ENCODE measurements around the gene MINK1.

MINK1 gene

DNA sequence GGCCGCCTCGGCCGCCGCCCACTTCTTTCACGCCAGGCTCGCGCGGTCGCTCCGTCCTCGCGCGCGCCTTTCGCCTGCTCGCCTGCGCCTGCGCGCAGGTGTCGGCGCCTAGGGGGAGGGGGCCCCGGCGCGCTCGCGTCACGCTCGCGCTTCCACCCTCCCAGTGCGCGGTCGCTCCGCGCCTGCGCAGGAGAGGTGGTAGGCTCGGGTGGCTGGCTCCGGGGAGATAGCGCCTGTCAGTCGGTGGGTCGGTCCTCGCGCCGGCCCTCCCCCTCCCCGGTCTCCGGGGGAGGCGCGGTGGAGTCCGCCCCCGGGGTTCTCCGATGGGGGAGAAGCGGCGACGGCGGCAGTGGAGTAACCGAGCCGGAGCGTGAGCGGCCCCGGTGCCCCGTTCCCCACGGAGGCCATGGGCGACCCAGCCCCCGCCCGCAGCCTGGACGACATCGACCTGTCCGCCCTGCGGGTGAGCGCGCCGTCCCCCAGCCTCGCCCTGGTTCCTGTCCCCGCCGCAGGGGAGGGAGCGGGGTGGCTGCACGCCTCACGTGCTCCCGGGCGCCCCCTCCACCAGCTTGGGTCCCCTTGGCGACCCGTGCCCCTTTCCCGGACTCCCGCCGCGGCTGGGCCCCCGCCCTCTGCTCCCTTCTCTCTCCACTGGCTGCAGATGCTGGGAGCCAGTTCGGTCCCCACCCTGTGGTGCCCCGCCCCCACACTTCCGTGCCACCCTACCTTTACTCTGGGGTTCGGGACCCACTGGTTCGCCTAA lies at the start of gene MINK1:
Gene MINK1 (plus strand): TSS at position 163 of the 763 bp plus-strand sequence. CDS start 244 bp downstream, at position 407.
- peak; percentile 86 for DNase-seq

DNA sequence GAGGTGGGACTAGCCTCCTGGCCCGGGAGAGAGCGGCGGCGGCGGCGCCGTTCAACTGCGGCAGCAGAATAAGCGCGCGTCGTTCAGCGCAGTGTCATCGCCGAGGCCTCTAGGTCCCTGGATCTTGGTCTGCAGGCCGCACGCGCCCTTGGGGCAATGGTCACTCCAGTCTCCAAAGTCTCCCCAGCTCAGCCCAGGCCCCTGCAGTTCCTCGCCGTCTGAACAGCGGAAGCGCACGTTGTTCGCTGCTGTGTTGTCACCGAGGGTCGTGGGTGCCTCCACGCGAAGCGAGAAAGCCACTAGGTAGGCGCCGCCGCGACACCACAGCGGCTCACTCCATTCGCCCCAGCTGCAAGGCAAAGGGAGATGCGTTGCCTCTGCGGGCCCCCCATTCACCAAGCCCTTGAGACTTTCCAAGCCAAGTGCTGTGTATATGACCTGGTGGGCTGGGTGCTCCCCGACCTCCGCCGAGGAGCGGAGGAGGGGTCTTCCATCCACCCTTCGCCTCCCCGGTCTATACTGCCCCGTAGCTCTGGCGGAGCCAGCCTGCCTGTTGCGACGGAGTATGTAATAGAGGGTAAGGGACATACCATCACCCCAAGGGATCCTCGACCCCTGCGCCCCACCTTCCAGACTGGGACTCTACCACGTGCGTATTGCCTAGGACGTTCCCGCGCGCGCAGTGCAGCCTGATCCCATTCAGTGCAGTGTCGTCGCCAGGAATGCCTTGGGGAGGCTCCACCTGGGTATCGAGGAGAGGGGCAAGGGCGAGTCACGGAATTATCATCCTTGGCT lies 47.6 kb upstream of the MINK1 start:
- no peak for DNase-seq

DNA sequence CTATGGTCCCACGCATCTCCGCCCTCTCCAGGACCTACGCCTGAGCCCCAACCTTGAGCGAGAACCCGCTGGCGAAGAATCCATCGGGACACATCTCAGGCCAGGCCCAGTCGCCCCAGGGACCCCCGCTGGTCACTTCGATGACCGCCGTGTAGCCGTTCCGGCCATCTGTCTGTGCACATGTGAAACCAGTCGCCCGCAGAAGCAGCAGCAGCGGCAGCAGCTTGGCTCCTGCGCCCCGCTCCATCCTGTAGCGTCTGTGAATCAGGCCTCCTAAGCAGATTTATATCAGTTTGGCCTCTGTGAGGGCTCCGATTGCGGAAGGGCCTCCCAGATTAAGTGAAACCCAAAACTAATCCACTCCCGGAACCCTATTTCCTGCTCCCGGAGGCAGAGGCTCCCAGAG lies 47.0 kb upstream of the MINK1 start, which contains the start of gene VMO1:
Gene VMO1 (minus strand): TSS at position 259 of the 406 bp plus-strand sequence. CDS start 12 bp downstream, at position 247.
- DNase-seq: no peak

DNA sequence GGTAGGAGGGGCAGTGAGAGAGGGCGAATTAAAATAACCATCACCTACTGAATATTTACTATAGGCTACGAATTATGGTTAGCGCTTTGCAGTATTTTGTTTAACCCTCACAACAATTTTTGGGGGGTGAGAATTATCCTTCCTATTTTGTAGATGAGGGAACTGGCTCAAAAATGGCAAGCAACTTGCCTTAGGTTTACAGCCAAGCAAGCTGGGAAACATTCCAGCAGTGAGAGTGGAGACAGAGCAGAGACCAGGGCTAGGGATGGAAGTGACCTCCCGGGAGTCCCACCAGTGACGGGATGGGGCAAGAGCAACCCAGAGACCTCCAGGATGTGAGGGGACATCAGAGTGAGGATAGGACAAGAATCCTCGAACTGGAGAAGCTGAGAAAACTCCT lies 46.6 kb upstream of the MINK1 start:
- DNase-seq: no peak

DNA sequence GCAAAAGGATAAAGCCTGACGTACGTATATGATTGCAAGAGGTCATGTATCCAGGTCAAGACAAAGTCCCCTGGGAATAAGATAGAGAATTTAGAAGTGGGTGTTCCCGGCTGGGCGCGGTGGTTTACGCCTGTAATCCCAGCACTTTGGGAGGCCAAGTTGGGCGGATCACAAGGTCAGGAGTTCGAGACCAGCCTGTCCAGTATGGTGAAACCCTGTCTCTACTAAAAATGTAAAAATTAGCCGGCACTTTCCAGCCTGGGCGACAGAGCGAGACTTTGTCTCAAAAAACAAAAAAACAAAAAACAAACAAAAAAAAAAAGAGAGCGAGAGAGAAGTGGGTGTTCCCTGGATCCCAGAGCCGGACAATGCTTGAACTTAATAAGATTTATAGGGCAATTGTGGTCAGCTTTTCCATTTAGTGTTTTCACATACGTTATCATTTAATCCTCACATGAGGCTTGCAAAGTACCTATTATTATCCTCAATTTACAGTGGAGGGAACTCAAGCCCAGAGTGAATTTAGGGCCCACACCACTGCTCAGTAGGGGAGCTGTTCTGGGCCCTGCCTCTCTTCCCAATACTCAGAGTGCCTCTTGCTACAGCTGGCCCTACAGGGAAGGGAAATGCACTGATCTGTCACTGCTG lies 44.9 kb upstream of the MINK1 start:
- DNase-seq: no peak

DNA sequence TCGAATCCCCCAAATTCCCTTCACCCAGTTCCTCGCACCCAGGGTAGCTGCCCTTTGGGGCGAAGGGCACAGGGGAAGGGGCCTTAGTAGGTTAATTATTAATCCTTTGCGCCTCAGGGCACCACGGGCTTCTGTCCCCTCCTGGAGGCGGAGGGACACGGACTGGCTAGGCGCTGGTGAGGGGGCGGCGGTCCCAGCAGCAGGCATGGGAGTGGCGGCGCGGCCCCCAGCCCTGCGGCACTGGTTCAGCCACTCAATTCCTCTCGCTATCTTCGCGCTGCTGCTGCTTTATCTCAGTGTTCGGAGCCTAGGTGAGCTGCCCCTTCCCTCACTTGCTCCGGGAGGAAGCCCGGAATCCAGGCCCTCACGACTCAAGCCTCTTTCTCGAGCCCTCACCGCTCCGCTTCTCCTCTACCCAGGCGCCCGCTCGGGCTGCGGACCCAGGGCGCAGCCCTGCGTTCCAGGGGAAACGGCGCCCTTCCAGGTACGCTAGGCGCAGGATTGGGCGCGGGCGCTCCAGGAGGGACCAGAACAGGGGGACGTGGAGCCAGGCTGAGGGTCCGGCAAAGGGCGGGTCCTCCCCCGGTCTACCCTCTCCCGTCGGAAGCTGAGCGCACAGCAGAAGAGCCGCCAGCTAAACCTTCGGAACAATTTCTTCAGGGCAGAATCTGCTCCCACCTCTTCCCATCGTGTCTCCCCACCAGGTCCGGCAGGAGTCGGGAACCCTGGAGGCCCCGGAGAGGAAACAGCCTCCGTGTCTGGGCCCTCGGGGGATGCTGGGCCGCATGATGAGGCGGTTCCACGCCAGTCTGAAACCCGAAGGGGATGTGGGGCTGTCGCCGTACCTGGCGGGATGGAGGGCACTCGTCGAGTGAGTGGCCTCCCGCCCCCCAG lies 44.1 kb upstream of the MINK1 start, which contains the start of gene GLTPD2:
Gene GLTPD2 (plus strand): TSS at position 158 of the 894 bp plus-strand sequence. CDS start 48 bp downstream, at position 206.
- DNase-seq: no peak

DNA sequence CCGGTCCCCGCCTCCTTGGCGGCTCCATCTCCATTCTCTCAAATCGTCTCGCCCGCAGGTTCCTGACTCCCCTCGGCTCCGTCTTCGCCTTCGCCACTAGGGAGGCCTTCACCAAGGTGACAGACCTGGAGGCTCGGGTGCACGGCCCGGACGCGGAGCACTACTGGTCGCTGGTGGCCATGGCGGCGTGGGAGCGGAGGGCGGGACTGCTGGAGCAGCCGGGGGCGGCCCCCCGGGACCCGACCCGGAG lies 43.5 kb upstream of the MINK1 start:
- DNase-seq: no peak

DNA sequence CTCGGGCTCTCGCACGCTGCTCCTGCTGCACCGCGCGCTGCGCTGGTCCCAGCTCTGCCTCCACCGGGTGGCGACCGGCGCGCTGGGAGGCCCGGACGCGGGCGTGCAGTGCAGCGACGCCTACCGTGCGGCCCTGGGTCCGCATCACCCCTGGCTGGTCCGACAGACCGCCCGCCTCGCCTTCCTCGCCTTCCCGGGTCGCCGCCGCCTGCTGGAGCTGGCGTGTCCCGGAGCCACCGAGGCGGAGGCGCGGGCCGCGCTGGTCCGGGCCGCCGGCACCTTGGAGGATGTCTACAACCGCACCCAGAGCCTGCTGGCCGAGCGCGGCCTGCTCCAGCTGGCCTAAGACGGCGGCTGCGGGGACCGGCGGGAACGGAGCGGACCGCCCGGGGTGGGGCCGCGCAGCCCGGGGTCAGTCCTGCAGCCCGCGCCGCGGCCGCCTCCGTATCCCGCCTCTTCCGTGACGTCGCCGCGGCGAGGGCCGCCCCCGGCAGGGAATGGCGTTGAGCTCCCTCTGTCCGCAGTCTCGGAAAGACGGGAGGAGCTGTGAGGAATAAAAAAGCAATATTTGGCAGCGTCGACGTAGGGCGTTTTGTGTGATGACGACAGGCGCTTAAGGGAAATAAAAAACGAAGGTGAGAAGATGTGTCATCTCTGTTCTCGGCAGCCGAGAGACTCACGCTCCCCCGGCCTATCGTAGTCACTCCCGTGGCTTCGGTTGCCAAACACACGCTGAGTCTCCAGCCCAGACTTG lies 43.0 kb upstream of the MINK1 start:
- peak; percentile 77 for DNase-seq

DNA sequence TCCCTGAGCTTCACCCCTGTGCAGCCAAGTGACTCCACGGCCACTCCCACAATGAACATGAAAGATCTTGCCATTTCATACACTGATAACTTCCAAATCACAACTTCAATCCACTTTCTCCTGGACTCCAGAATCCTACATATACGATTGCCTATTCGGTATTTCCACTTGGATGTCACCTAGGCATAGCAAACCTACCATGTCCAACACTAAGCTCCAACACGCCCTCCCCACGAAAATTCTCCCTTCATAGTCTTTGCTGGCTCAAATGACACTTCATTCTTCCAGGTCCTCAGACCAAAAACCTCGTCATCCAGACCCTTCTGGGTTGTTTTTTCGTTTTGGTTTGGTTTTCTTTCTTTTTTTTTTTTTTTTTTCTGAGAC lies 42.4 kb upstream of the MINK1 start:
- DNase-seq: no peak

DNA sequence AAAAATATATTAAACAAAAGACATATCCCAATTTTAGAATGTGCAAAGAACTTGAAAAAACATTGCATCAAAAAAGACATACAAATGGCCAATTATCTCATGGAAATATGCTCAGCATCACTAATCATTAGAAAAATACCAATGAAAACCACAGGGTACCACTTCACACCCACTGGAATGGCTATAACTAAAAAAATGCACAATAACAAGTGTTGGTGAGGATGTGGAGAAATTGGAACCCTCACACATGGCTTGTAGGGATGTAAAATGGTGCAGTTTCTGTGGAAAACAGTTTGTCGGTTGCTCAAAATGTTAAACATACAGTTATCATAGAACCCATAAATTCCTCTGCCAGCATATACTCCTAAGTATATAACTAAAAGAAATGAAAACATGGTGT lies 38.0 kb upstream of the MINK1 start:
- no peak for DNase-seq

DNA sequence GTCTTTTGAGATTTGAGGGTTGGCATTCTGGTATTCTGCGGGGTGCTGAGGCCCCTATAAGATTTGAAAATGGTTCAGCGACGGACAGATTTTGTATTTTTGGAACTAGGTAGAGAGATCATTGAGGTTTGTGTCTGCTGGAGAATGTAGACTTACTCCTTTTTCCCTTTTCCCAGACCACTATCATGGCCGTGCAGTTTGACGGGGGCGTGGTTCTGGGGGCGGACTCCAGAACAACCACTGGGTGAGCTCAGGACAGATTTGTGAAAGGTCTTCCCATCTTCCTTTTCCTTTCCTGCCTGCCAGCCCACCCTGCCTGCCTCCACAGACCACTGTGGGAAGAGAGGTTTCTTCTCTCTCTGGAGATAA lies 36.6 kb upstream of the MINK1 start:
- DNase-seq: peak; percentile 50

DNA sequence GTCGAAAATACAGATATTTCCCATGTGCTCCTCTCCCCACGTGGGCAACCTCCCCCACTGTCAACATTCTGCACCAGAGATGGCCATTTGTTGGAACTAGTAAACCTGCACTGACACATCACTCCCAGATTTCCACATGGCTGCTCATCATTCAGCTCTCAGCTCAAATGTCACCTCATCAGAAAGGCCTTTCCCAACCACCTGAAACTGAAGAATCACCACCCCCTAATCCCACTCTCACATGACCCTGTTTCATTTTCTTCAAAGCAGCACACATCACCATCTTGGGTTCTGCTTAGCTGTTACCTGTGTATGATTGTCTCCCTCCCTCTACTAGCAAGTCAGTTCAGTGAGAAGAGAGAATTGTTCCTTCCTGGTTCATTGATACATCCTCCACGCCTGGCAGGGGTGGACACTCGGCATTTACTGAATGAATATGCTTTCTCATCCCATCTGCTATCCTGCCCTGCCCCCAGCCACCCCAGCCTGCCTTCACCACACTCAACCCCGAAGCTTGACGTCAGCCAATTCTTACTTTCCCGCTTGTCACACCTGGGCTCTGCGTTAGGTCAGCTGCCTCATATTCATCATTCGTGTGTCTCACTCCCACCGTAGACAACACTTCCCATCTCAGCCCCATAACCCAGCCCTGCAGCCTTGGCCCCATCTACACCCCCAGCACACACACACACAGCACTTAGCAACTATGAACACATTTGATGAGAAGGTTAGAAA lies 32.5 kb upstream of the MINK1 start:
- DNase-seq: no peak

DNA sequence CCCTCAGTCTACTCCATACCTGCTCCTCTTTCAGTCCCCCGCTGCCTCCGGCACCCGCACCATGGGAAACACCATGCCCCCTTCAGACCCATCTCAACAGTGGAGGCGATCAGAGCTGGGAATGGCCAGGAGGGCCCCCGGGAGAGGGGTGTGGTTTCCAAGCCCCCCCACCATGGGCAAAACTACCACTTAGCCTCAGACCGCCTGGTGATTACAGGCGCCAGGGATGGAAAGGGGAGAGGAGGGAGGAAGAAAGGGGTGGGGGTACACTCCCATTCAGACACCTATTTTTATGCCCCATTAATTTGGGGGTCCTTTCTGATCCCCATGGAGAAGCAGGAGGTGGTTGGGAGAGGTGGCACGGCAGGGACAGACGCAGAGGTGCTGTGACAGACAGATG lies 30.9 kb upstream of the MINK1 start, which contains the start of gene C17orf114:
Gene C17orf114 (minus strand): TSS at position 101 of the 400 bp plus-strand sequence.
- no peak for DNase-seq

DNA sequence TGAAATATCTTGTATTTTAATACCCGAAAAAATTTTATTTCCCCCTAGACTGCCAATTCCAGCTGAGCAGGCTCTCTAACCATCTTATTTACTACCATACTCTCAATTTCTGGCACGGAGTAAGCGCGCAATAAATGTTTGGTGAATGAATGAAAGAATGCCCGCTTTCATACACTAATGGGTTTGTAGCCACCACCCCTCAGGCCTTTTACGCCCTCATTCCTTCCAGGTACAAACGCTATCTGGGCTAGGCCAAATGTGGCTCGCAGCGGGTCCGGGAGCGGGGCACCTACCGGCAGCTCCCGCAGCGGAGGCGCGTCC lies 26.7 kb upstream of the MINK1 start:
- no peak for DNase-seq

DNA sequence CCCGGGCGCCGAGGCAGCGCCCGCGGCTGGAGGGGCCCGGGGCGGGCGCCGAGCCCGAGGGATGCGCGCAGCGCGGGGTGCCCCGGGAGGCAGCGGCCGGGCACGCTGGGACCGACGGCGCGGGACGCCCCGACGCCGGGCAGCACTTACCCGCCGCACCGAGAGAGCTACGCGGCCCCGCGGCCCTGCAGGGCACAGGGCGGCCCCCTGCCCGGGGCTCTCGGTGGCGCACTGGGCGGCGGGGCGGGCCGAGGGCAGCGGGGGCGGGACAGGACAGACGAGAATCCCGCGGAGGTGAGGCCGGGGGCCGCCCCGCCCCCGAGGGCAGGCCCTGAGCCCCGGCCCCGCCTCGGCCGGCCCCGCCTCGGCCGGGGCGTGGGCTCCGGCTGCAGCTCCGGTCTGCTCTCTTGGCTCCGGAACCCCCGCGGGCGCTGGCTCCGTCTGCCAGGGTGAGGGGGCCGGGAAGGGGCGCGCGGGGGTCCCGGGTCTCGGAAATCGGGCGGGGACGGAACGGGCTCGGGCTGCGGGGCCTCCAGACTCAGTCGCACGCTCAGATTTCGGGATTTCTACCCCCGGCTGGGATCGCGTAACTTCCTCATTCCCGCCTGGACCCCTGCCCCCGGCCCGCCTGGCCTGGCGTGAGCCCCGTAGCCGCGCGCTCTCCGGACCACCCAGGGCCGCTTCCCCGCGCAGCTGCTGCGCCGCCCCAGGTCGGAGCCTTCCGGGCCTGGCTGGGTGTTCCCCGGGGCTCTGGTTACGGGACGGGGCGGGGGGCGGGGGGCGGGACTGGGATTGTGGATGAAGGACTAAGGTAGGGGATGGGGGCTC lies 26.1 kb upstream of the MINK1 start, which contains the start of gene PLD2:
Gene PLD2 (plus strand): TSS at position 376 of the 828 bp plus-strand sequence. CDS start 621 bp downstream, outside the sequence.
- peak; percentile 88 for DNase-seq

DNA sequence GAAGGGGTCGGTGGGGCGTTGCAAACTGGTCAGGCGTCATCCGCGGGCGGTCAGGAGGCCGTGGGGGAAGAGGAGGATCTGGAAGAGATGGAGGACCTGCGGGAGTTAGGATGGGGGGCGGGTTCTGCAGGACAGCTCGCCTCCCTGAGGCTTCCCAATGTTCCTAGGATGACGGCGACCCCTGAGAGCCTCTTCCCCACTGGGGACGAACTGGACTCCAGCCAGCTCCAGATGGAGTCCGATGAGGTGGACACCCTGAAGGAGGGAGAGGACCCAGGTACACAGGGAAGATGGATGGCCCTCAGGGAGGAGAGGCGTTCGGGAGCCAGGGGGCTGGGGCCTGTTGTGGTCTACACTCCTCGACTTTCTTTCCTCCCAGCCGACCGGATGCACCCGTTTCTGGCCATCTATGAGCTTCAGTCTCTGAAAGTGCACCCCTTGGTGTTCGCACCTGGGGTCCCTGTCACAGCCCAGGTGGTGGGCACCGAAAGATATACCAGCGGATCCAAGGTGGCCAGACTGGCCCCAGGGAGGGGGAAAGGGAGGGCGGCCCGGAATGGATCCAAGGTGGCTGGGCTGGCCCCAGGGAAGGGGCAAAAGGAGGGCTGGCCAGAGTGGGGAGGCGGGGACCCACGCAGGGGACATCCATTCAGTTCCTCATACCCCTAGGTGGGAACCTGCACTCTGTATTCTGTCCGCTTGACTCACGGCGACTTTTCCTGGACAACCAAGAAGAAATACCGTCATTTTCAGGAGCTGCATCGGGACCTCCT lies 25.3 kb upstream of the MINK1 start:
- no peak for DNase-seq

DNA sequence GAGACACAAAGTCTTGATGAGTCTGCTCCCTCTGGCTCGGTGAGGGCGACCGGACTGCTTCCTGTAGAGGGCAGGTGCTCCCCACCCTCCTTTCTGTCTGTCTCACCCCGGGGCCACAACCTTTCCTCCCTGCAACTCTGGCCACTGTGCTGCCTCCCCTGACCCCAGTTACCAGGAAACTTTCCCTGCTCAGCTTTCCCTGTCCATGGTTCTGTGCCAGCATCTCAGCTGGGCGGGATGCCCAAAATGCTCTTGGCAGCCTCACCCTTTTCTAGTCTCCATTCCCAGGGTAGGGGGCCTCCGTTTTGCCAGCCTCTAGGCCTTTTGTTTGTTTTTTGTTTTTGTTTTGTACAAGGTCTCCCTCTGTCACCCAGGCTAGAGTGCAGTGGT lies 24.8 kb upstream of the MINK1 start:
- DNase-seq: no peak

DNA sequence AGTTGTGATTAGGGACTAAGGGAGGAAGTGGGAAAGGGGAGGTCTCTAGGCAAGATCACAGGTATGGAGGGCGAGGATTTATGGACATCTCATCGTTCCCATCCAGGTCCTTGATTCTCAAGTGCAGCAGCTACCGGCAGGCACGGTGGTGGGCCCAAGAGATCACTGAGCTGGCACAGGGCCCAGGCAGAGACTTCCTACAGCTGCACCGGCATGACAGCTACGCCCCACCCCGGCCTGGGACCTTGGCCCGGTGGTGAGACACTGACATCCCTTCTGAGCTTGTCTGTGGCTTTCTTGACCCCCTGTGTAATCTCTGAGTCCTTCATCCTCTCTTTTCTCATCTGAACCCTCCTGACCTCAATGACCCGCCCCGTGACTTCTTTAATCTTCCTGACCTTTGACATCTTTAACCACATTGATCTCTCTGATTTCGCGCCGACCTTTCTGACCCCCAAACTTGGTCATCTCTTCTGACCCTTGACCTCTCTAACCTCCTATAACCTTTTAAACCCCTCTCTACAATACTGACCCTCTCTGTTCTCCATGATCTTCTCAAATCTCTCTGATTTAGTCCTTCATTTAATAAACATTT lies 22.3 kb upstream of the MINK1 start:
- DNase-seq: no peak

DNA sequence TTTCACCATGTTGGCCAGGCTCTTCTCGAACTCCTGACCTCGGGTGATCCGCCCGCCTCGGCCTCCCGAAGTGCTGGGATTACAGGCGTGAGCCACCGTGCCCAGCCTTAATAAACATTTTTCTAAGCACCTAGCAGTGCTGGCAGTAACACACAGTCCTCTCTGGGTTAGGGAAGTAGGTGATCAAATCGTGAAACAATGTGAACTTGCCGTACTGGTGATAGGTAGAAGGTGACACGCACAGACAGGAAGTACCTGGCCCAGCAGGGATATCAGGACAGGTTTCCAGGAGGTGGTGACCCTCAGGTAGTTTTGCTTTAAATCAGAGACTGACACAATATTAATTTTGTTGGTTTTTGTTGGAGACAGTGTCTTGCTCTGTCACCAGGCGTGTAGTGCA lies 21.7 kb upstream of the MINK1 start:
- no peak for DNase-seq

Measured in stimulated activated CD4-positive, alpha-beta T cell treated with anti-CD3 and anti-CD28 coated beads, Interleukin-4, amount 100 ng/mL, for 1 hour (primary cell).